ENCODE data around the gene MAPKBP1. TPM values are rescaled to one million over a fixed set of nuclear protein-coding genes. Genes with fewer than 3 reads are reported as not detected.

The MAPKBP1 gene
- total RNA-seq, 2 experiments from 2014 or later, result 17.3 to 18.6 TPM

GRCh38 chr15:41779662-41780157 lies 5.4 kb downstream of the MAPKBP1 start:
- ChIA-PET POLR2A (no interaction called here), CTCF (interaction anchor here (3.8 kb wide), 1 partner anchor 31 kb away, joined by 14 read pairs; no protein-coding TSS in a partner anchor)

- POLR2A ChIA-PET, result no interaction called here
Observed at GRCh38 chr15:41780266-41780665, 6.0 kb downstream of the MAPKBP1 start.

GRCh38 chr15:41780727-41781126 lies 6.4 kb downstream of the MAPKBP1 start:
- ChIA-PET CTCF (no interaction called here), POLR2A (no interaction called here)

More at GRCh38 chr15:41780266-41780665, 6.0 kb downstream of the MAPKBP1 start:
- CTCF ChIA-PET, result no interaction called here

GRCh38 chr15:41782371-41783282 lies 8.3 kb downstream of the MAPKBP1 start:
- CTCF ChIA-PET, result interaction anchor here (1.3 kb wide), 1 partner anchor 29 kb away, joined by 5 read pairs; no protein-coding TSS in a partner anchor

GRCh38 chr15:41783296-41783695 lies 9.0 kb downstream of the MAPKBP1 start:
- ChIA-PET CTCF (interaction anchor here (1.3 kb wide), 1 partner anchor 29 kb away, joined by 5 read pairs; no protein-coding TSS in a partner anchor), POLR2A (no interaction called here)

More at GRCh38 chr15:41782371-41783282, 8.3 kb downstream of the MAPKBP1 start:
- POLR2A ChIA-PET, result no interaction called here

- CTCF ChIA-PET, result interaction anchor here (1.3 to 4.1 kb wide), 2 partner anchors 15 to 184 kb away, joined by 3 to 12 read pairs; partner anchors contain the start of gene MAPKBP1
- POLR2A ChIA-PET, result no interaction called here
Observed at GRCh38 chr15:41788262-41788661, 14.0 kb downstream of the MAPKBP1 start.

GRCh38 chr15:41789236-41789635 lies 15.0 kb downstream of the MAPKBP1 start:
- ChIA-PET POLR2A (no interaction called here), CTCF (interaction anchor here (1.3 to 4.1 kb wide), 2 partner anchors 16 to 185 kb away, joined by 3 to 12 read pairs; partner anchors contain the start of gene MAPKBP1)

GRCh38 chr15:41789662-41790061 lies 15.4 kb downstream of the MAPKBP1 start:
- ChIA-PET POLR2A (no interaction called here), CTCF (interaction anchor here (1.3 to 4.1 kb wide), 2 partner anchors 16 to 186 kb away, joined by 3 to 12 read pairs; partner anchors contain the start of gene MAPKBP1)

GRCh38 chr15:41790169-41790568 lies 15.9 kb downstream of the MAPKBP1 start:
- CTCF ChIA-PET, result interaction anchor here (4.1 kb wide), 1 partner anchor 17 kb away, joined by 12 read pairs; the partner anchor contains the start of gene MAPKBP1
- POLR2A ChIA-PET, result interaction anchor here (0.6 kb wide), 1 partner anchor 8 kb away, joined by 4 read pairs; no protein-coding TSS in a partner anchor

- CTCF ChIA-PET, result interaction anchor here (0.8 to 4.1 kb wide), 2 partner anchors 18 to 114 kb away, joined by 3 to 12 read pairs; partner anchors contain the start of gene MAPKBP1
- POLR2A ChIA-PET, result interaction anchor here (0.6 kb wide), 1 partner anchor 9 kb away, joined by 4 read pairs; no protein-coding TSS in a partner anchor
Observed at GRCh38 chr15:41790756-41791546, 16.7 kb downstream of the MAPKBP1 start.

GRCh38 chr15:41791547-41791937 lies 17.3 kb downstream of the MAPKBP1 start:
- CTCF ChIA-PET, result interaction anchor here (0.8 to 4.1 kb wide), 2 partner anchors 18 to 113 kb away, joined by 3 to 12 read pairs; partner anchors contain the start of gene MAPKBP1
- POLR2A ChIA-PET, result no interaction called here

- CTCF ChIA-PET, result interaction anchor here (4.1 kb wide), 1 partner anchor 19 kb away, joined by 12 read pairs; the partner anchor contains the start of gene MAPKBP1
- POLR2A ChIA-PET, result no interaction called here
Observed at GRCh38 chr15:41792000-41792637, 17.8 kb downstream of the MAPKBP1 start.

GRCh38 chr15:41794081-41794480 lies 19.8 kb downstream of the MAPKBP1 start:
- ChIA-PET CTCF (interaction anchor here (1.1 to 1.5 kb wide), 2 partner anchors 17 to 190 kb away, joined by 4 to 5 read pairs; no protein-coding TSS in a partner anchor), POLR2A (no interaction called here)

- ChIA-PET POLR2A (no interaction called here), CTCF (no interaction called here)
Observed at GRCh38 chr15:41795996-41796856, 21.9 kb downstream of the MAPKBP1 start.

GRCh38 chr15:41797201-41797944 lies 23.1 kb downstream of the MAPKBP1 start:
- ChIA-PET CTCF (no interaction called here), POLR2A (interaction anchor here (0.6 kb wide), 1 partner anchor 13 kb away, joined by 5 read pairs; no protein-coding TSS in a partner anchor)

GRCh38 chr15:41798607-41799487 lies 24.6 kb downstream of the MAPKBP1 start:
- ChIA-PET CTCF (no interaction called here), POLR2A (no interaction called here)
